Uterus (tissue), 2 donors: ENCODE results near the gene ZNF18.

Source experiments
- CTCF ChIP-seq, 4 experiments: fragments of 200-600 bp in 2 of 4; fragments of 450-650 bp in 2 of 4; sonication (generic) in 2 of 4; IDR thresholded peaks; one replicate each; pipeline ENCODE4 v1.5.1; 2016 to 2019; ENCODE audit warnings: antibody characterized with exemption in 4 of 4, mild to moderate bottlenecking in 2 of 4, moderate library complexity in 1 of 4
- POLR2A ChIP-seq, 2 donors: fragments of 450-650 bp; IDR thresholded peaks; one replicate each; pipeline ENCODE4 v1.6.1; 2016; ENCODE audit warnings: antibody characterized with exemption in 2 of 2, mild to moderate bottlenecking in 1 of 2, moderate library complexity in 1 of 2

- TF ChIP-seq CTCF (IDR thresholded peaks at IDR 0.05) (no peak), POLR2A (IDR thresholded peaks at IDR 0.05) (no peak)
These were observed 48.5 kb downstream of the ZNF18 start for GRCh38 chr17:11948789-11949188.
